KBM-7 (cell line): ENCODE results near the gene TMIGD1.

ENCODE experiments used
- DNase-seq: peaks from one replicate; pipeline ENCODE4 v3.0.0-alpha.2; 2015
- in situ Hi-C: fragments of 300-500 bp; cut with MboI; formaldehyde crosslinking; loops from 2 replicates; pipeline ENCODE4 v1.14.3; 2020; ENCODE audit warnings: low sequenced_read_pairs, low pct_unique_long_range_greater_than_20kb, mixed read lengths

Gene TMIGD1

DNA sequence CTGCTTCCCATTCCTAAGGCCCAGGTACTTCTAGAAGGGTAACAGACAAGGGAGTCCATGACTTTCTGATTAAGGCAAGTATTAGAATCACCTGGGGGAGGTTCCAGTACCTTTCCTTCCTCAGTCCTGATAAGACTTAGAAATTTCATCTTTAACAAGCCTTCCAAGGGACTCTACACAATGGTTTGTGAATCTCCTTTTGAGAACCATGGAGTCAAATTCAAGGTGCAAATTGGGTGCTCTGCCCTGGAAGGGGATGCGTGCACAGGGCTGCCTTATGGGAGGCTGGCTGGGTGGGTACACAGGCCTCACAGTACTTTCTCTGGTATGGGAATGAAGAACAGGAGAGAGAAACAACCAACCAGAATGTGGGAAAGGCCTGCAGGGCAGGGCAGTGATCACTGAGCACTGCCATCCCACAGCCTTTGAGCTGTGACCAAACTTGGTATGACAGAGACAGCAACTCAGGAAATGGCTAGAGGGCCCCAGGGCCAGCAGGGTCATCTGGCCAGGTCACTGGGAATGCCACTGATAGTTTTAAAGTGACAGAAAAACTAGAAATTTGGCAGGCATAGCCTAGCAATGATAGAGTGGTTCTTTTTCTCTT is 3.6 kb upstream of the TMIGD1 start:
- no peak for DNase-seq
- in situ Hi-C loops = no loop called here

DNA sequence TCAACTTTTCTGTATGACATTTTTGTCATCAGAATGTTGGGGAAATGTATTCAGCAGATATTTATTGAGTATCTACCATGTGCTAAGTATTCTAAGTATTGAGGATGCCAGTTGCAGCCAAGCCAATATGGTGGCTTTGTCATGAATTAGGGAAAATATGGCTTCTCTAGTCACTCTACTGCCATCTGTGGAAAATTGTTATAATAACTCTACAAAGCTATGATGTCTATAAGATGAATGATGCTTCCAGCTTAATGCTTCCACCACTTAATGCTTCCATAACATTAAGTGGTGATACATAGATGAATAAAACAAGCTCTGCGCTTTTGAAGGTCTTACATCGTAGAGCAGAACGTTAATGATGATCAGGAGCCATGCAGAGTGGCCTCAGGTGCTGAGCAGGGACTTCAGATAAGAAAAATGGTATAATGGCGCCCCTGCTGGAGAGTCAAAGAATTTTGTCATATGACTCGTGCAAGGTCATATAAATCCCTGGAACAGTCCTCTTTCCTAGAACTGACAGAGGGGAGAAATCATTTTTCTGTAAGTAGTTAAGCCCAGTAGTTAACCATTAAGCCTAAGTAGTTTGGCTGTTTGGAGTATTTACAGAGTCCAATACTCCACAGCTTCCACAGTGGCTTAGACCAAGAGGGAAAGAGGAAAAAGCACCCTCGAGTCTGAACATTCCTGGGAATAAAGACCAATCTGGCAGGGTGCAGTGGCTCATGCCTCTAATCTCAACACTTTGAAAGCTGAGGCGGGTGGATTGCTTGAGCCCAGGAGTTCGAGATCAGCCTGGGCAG is 2.7 kb upstream of the TMIGD1 start:
- in situ Hi-C loops = no loop called here
- DNase-seq = peak; percentile 87

DNA sequence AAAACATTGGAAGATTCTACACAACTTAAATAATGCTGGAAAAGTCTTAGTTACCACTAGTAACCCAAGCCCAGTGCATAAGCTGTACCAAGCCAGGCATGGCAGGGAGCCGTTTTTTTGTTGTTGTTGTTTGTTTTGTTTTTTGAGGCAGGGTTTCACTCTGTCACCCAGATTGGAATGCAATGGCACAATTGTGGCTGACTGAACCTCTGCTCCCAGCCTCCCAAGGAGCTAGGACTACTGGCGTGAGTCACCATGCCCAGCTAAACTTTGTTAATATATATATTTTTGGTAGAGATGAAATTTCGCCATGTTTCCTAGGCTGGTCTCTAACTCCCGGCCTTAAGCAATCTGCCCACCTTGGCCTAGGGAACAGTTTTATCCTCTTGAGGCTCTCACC is 564 bp upstream of the TMIGD1 start:
- in situ Hi-C loops = no loop called here
- DNase-seq = no peak

DNA sequence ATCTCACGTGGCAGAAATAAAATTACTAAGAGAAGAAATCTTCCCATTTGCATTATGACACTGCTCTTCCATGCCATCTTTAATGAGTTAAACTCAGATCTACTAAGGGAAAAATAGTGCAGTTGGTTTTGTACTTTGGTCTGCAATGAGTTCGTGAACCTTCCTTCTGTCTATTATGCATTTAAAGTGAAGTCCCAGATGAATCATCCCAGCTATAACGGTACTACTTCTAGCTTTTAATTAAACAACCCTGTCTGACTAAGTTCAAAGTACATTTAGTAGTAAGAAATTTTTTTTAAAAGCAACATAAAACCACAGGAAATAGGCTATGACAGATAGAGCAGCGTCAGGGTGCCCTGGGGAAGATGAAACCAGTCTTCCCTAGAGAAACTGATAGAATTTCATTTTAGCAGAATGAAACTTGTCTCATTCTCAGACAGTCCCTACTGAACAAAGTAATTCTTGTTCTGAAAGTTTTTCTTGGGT is 1.8 kb downstream of the TMIGD1 start:
- DNase-seq = no peak
- in situ Hi-C loops = no loop called here

DNA sequence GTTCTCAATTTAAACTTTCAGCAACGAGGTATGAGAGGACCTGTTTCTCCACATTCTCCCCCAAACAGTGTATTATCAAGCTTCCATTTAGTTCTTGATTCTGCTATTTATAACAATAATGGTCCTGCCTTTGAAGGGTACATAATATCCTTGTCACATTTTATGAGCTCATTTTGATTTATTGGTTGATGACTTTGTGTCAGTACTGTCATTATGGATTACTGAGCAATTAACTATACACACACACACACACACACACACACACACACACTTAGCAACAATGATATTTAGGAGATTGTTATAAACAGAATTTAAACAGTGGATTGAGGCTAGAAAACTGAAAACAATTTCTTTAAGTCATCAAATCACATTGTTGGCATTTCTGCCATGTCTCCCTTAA is 7.0 kb downstream of the TMIGD1 start:
- in situ Hi-C loops = no loop called here
- no peak for DNase-seq

DNA sequence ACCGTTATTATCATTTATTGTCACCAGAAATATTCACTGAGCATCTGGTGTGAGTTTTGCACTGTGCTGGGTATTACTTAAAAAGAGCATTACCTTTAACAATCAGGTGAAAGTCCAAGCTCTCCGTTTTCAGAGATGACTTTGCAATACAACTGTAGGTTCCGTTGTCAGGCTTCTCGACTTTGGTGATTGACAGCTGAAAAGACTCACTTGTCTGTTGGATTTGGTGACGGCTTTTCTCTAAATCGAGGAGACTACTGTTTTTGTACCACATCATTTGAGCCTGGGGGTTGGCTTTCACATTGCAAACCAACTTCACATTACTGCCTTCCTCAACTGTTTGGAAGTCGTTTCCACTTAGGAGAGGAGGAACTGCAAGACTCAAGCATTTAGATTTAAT is 9.1 kb downstream of the TMIGD1 start:
- in situ Hi-C loops = no loop called here
- DNase-seq = no peak

DNA sequence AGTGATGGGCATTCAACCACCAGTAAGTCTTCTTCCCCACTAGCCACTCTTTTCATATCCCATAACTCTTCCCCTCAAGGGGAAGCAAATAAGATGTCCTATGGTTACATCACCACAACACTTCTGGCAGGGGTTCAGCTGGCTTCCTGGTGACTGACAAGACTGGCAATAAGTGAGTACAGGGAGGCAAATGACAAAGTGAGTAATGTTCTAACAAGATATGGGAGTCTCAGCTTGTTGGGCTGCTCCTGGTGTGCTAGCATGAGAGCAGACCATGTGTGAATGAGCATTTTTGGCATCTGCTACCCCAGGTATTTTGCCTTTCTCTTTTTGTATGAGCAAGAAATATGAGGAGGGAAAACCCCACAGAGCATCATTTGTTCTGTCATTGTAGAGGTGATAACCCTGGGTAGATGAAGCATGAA is 9.9 kb downstream of the TMIGD1 start:
- in situ Hi-C loops = no loop called here

DNA sequence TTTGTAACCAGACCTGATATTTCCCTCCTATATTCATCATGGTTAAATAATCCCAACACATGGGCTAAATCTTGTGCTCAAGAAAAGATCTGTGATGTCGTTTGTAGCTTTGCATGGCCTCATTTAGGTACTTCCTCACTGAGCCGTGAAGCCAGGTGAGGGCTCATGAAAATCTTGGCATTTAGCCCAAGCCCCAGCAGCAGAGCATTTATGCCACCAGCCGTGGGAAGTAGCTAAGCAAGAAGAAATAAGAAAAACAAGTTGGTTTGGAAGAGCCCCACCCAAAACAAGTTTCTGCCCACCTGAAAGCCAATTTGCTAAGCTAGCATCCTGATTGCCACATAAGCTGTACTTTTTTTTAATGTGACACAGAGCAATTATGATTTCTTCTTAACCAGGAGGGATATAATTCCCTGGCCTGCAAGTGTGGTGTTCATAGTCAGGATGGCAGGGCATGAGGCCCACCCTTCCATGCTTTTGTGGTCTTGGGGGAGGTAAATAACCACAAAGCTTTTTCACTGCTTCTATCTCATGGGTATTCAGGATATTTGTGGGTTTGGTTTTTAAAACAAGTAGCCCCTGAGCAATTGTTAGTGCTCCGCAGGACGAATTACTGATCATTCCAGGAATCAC is 10.5 kb downstream of the TMIGD1 start:
- in situ Hi-C loops = no loop called here
- DNase-seq = peak; percentile 65

More for the DNA sequence above, 9.9 kb downstream of the TMIGD1 start:
- DNase-seq = peak; percentile 81

DNA sequence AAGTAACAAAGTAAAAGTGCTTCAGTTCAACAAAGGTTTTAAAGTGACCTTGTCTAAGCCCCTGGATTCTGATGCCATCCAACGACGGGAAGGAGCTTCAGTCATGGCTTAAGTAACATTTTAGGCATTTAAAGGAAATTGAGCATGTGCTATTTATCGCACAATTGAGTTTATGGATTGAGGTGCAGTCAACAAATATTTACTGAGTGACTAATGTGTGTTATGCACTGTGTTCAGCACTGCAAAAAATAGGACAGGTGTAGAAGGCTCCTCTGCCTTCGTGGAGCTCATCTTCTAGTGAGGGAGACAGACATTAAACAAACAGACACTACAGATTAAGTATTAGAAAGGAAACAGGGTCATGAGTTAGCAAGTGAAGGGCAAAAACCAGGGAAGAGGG is 12.5 kb downstream of the TMIGD1 start:
- in situ Hi-C loops = no loop called here
- DNase-seq = no peak

DNA sequence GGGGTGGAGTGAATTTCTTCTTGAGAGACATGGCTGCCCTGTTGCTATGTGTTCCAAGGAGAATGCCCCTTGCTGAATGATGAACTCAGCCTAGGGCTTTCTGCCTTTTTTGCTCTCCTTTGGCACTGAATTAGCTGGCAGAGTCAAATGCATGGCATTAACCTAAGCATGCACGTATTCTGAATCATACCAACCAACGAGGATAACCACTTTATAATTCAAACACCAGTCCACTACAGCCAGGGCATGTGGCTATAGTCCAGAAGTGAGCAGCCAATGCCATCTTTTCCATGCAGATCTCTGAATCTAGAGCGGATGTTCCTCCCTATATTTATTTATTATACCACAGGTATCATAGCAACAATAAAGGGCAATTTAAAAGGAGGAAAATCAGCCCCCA is 15.7 kb downstream of the TMIGD1 start:
- DNase-seq = no peak
- in situ Hi-C loops = no loop called here

DNA sequence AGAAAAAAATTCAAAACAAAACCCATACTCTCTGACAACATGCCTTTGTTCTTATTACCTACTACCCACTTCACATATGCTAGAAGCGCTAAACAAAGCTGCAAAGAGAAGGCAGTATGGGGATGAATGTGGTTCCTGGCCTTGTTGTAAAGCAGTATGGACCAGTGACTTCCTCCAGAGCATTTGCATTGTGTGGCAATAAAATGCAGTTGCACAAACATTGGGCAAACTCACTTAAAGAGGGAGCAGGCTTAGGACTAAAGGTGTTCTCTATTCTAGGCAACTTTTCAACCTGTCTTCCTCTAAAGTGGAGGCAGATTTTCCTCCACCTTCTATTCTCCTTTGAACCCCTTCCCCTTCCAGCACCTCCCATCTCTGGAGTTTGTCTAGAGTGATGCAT is 17.1 kb downstream of the TMIGD1 start:
- DNase-seq = no peak
- in situ Hi-C loops = no loop called here

DNA sequence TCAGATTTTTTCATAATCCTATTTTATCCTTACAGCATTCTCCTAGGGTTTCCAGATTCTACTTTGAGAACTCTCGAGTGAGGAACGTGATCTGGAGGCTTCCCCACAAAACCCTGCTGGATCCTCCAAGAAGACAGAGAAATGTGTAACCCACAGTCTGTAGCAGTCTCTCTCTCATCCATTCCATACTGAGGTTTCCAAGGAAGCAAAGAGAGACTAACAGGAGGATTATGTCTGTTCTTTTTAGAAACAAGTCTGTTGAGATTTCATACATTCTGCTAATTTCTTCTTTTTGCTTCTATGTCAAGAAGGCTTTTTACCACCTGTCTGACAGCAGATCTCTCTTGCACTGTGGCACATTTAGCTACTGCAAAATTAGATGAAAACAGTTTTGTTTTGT is 18.8 kb downstream of the TMIGD1 start:
- in situ Hi-C loops = no loop called here
- no peak for DNase-seq

DNA sequence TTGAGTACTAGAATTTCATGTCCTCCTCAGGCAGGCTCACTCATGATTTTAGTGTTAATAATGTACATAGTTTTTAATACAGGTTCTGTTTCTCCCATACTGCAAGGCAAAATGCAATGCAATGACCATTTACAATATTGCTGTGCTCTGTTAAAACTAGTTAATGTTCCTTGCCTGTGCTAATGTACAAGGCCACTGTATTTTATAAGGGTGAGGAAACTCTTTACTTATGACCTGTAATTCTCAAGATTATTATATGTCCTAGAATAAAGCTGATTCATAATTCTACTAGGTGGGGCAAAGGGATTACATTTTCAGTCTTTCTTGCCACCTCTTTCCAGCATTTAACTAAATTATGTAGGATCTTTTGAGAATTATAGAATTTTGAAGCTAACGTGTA is 19.4 kb downstream of the TMIGD1 start:
- in situ Hi-C loops = no loop called here
- no peak for DNase-seq

DNA sequence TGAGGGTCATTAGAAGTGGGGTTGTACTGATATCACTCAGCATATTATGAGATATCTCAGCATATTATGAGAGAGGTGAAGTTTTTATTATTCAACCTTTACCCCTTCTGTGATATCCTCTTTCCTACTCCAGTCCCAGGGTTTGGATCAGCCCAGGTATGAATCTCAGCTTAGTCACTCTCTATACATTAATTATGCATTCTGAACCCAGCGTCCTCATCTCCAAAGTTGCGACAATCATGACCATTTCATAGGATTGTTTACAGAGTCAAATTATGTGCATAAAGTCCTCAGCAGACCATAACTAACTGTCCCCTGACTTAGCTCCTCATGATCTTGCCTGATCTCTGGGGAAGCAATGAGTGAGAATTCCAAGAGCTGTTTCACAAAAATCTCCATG is 21.6 kb downstream of the TMIGD1 start:
- in situ Hi-C loops = no loop called here
- no peak for DNase-seq

DNA sequence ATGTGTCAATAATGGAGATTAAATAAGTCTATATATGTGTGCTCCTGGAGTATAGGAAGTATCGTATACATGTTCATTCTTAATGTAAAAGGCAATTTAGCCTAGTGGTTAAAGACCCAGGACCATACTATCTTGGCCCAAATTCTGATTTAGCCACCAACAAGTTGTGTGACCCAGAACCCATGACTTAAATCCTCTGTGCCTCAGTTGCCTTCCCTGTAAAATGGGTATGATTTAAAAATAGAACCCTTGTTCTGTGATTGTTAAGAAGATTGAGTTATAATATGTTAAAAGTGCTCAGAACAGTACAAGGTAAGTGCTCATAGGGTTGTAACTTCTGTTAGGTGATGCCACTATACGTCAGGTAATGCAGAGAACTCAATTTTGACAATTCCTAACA is 23.3 kb downstream of the TMIGD1 start:
- in situ Hi-C loops = no loop called here
- DNase-seq = no peak

DNA sequence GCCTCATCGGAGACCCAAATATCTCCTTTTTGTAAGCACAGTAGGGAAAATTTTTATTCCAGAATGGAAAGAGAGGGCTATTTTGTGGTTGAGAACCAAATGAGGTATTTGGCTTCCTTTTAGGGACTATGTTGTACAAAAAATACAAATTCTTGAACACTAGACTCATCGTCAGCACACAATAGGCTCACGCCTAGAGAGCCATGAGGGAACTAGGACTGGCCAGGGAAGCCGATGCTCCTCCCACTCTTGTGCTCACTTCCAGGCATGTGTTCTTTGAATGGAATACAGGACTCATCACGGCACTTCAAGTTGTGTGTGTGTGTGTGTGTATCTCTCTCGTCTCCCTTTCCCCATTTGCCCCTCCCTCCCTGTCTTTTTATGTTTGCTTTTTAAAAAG is 24.3 kb downstream of the TMIGD1 start:
- DNase-seq = no peak

DNA sequence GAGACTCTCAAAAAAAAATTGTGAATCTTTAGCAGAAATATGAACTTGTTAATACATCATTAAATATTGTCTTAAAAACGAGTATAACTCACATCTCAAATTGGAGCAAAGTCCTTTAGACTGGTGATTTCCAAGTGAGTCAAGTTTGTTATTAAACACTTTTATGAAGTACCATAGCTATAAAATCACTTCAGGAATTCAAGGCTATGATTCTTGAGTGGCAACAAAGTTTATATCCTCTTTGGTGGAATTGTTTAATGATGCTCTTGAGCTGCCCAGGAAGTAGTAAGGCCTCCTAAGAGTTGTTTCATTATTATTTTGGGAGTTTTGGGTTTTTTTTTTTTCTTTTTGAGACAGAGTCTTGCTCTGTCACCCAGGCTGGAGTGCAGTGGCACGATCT is 25.5 kb downstream of the TMIGD1 start:
- in situ Hi-C loops = no loop called here
- DNase-seq = no peak

More for the DNA sequence above, 24.3 kb downstream of the TMIGD1 start:
- in situ Hi-C loops = no loop called here

DNA sequence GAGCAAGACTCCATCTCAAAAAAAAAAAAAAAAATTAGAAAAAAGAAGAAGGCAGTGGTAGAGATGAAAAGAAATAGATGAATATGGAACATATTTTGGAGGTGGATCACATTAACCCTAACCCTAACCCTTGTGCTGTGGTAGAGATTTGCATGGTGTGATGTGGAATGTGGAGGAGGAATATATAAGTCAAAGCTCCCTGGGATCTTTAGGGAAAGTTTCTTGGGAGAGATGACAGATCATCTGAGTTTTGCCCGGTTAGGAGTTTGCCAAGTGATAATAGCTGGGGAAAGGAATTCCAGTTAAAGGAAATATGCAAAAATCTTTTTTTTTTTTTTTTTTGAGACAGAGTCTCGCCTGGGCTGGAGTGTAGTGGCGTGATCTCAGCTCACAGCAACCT is 29.1 kb downstream of the TMIGD1 start:
- in situ Hi-C loops = no loop called here

DNA sequence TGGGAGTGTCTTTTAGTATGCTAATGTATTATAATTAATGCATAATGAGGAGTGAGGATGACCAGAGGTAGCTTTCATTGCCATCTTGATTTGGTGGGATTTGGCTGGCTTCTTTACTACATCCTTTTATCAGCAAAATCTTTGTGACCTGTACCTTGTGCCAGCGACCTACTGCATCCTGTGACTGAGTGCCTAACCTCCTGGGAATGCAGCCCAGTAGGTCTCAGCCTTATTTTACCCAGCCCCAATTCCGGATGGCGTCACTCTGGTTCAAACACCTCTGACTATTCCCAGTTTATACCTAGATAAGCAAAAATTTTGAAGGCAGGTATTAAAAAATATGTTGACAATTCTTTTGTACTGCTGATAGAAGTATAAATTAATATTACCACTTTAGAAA is 31.6 kb downstream of the TMIGD1 start:
- no peak for DNase-seq
- in situ Hi-C loops = no loop called here

More for the DNA sequence above, 29.1 kb downstream of the TMIGD1 start:
- DNase-seq = no peak

DNA sequence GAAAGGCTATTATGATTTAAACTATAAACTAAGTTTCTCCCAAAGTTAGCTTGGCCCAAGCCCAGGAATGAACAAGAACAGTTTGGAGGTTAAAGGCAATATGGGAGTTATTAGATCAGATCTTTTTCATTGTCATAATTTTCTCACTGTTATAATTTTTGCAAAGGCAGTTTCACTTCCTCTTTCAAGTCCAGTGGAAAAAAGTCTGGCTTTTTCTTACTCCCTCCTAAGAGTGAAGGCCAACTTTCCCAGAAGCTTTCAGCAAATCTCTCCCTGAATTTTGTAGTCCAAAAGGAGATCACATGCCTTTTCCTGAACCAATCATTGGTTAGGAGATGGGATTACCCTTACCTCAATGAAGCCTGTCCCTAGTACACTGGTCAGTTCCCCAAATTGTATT is 33.0 kb downstream of the TMIGD1 start:
- in situ Hi-C loops = no loop called here
- peak; percentile 47 for DNase-seq
